ENCODE measurements around the gene YWHAQ.

YWHAQ gene

DNA sequence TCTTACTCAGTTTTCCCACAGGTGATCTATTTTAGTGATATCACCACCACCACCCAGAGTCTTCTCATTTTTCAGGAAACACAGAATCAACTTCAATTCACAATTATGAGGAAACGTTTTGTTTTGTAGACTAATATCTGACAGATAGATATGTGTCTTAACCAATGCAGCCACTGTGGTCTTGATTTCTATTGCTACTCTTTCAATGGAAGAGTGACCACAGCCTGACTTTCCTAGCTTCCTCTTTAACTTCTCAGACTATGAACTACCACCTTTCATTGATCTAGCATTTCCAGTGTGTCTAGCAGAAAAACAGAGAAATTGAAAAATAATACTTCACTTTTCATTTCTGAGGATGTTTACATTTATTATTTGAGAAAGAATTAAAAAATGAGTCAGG lies 95.6 kb downstream of the YWHAQ start:
- TF ChIP-seq, protein P1, sequence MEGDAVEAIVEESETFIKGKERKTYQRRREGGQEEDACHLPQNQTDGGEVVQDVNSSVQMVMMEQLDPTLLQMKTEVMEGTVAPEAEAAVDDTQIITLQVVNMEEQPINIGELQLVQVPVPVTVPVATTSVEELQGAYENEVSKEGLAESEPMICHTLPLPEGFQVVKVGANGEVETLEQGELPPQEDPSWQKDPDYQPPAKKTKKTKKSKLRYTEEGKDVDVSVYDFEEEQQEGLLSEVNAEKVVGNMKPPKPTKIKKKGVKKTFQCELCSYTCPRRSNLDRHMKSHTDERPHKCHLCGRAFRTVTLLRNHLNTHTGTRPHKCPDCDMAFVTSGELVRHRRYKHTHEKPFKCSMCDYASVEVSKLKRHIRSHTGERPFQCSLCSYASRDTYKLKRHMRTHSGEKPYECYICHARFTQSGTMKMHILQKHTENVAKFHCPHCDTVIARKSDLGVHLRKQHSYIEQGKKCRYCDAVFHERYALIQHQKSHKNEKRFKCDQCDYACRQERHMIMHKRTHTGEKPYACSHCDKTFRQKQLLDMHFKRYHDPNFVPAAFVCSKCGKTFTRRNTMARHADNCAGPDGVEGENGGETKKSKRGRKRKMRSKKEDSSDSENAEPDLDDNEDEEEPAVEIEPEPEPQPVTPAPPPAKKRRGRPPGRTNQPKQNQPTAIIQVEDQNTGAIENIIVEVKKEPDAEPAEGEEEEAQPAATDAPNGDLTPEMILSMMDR (IDR thresholded peaks at IDR 0.05; ENCODE audit: low read depth, low read length, missing control alignments): no peak
- DNase-seq (ENCODE audit: low read depth): no peak
- H3K4me3 ChIP-seq (ENCODE audit: low read depth, low read length): no peak overlapping the region
- in situ Hi-C loops (cut with HindIII; ENCODE audit: low sequenced_read_pairs): no loop called here
